Stimulated activated naive CD4-positive, alpha-beta T cell (primary cell): ENCODE results near the gene SIT1.
"Not testable (repeated sequence)": the region's sequence is repeated elsewhere in the genome, so short reads cannot be mapped to it uniquely, and the experiment has no call there.

Experiments
- DNase-seq, 6 experiments: peaks; one replicate each; lab custom pipeline; 2025; lab: John Stamatoyannopoulos, UW

SIT1 gene

DNA sequence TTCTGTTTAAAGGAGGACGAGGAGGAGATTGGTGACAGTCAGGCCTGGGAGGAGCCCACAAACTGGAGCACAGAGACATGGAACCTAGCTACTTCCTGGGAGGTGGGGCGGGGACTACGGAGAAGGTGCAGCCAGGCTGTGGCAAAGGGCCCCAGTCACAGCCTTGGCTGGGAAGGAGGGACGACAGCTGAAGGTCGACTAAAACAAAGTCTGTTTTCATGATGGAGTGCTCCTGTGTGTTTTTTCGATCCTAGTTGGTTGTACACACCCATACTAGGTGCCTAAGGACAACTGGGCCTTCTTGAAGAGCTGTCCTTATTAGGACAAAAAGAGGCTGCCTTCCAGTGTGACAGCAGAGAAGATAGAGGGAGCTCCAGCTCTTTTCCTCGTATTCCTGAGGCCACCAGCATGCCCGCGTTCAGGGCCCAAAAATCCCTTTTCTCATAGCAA lies 10.3 kb upstream of the SIT1 start:
- DNase-seq: no peak

DNA sequence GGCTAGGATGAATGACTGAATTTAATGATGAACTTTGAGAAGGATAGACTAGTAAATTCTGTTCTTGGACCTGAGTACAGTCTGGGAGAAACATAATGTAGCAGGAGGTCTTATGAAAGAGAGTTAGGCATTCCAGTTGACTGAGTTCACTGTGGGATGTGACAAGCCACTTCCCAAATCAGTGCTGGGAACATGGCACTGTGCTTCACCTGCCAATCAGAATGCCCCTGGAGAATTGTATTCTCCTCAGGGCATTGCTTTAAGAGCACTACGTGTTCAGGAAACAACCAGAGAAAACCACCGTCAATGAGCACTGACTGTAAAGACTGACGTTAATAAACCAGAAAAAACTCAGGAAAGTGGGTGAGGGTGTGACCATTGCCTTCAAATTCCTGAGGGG lies 8.6 kb upstream of the SIT1 start:
- DNase-seq: no peak

DNA sequence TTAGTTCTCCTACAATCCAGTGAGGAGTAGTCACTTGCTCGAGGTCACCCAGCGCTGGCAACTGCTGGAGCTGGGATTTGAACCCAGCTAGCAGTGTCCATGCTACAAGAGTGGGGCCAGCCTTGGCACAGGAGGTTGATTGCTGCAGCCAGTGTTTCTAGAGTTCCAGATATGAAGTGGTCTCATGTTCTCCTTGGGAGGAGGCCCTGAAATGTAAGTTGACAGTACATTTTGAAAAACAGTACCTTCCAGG lies 8.2 kb upstream of the SIT1 start:
- DNase-seq: no peak

DNA sequence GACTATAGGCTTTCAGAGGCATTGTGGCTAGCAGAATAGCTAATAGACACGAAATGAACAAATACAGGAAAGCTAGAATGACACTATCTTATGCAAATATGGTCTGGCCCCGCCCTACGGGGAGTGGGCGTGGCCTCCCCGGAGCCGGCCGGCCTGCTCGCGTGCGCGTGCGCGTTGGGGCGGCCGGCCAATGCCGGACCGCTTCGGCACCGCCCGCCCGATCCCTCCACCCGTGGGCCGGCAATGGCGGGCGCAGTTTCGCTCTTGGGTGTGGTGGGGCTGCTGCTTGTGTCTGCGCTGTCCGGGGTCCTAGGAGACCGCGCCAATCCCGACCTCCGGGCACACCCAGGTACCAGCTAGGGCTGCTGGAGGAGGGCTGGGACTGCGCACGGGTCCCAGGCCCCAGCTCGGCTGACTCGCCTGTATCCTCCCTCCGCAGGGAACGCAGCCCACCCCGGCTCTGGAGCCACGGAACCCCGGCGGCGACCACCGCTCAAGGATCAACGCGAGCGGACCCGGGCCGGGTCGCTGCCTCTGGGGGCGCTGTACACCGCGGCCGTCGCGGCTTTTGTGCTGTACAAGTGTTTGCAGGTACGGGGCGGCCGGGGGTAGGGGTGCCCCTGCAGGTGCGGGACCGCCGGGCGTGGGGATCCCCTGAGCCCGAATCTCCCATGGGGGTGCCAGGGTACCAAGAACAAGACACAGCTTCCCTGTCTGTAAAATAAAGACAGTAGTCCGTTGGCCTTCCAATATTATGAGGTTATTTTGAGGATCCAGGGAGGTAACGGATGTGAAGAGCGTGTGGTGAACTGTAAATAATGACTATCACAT lies 7.6 kb upstream of the SIT1 start, which contains the start of gene CCDC107:
TSS of gene CCDC107 (plus strand) at position 156 of the 831 bp plus-strand sequence. CDS start at position 244, 88 bp downstream.
- peak; percentile 76 to 99 (median 86) for DNase-seq

DNA sequence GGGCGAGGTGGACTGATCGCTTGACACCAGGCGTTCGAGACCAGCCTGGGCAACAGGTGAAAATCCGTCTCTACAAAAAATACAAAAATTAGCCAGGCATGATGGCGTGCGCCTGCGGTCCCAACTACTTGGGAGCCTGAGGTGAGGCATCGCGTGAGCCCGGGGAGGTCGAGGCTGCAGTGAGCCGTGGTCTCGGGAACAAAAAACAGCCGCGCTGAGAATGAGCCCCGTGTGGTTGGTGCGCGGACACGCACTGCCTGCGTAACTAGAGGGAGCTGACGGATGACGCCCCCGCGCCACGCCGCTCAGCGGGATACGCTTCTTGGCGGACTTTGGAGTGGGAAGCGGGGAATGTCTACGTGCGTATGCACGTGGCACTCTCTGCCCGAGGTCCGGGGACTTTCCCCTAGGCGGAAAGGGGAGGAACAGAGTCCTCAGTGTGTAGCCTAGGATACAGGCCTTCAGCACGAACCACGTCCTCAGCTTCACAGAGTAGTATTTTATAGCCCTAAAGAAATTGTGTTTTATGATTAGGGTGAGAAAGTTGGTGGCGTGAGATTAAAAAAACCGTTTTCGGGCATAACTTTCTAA lies 6.9 kb upstream of the SIT1 start, which contains the start of gene RMRP:
TSS of gene RMRP (minus strand) at position 474 of the 591 bp plus-strand sequence.
- DNase-seq: peak; percentile 77 to 99 (median 88)

DNA sequence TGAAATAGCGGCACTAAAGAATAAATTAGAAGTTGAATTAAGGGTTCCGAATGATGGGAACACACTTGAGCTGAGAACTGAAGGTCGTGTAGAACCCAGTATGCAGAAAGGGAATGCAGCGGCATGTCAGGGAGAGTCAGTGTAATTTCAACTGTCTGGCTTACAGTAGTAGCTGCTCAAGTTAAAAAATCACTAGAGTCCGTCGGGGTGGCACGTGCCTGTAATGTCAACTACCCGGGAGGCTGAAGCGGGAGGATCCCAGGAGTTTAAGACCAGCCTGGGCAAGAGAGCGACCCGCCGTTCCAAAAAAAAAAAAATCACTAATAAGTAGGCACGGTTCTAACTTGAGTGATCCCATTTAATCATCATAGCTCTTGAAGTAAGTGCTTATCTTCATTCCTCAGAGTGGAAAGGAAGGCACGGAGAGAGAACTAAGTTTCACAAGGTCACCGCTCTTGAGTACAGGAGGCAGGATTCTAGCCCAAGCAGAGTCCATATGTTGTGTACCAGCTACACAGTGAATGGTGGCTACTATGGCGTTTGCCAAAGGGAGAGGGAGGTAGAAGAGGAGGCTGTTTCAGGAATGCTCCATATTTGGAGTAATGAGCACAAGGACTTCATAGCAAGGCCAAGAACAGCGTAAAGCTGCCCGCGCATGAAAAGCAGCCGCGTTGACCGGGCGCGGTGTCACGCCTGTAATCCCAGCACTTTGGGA lies 6.3 kb upstream of the SIT1 start:
- DNase-seq: peak in 1 of 6 experiments; percentile 32

DNA sequence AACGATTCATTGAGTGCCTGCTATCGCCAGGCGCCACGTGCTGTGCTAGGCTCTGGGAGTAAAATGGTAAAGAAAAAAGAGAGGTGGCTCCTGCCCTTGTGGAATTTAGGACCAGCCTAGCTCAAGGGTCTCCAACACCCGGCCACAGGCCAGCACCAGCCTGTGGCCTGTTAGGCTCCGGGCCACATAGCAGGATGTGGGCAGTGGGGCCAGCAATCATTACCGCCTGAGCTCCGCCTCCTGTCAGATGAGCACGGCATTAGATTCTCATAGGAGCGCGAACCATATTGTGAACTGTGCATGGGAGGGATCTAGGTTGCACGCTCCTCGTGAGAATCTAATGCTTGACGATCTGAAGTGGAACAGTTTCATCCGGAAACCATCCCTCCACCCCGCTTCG lies 5.6 kb upstream of the SIT1 start:
- DNase-seq: no peak

DNA sequence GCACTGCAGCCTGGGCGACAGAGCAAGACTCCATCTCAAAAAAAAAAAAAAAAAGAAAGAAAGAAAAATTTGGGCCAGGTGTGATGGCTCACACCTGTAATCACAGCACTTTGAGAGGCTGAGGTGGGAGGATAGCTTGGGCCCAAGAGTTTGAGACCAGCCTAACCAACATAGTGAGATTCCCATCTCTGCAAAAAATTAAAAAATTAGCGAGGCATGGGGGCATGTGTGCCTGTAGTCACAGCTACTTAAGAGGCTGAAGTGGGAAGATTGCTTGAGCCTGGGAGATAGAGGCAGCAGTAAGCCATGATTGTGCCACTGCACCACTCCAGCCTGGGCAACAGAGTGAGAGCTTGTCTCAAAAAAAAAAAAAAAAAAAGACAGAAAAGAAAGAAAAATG lies 2.9 kb upstream of the SIT1 start:
- DNase-seq: no peak

DNA sequence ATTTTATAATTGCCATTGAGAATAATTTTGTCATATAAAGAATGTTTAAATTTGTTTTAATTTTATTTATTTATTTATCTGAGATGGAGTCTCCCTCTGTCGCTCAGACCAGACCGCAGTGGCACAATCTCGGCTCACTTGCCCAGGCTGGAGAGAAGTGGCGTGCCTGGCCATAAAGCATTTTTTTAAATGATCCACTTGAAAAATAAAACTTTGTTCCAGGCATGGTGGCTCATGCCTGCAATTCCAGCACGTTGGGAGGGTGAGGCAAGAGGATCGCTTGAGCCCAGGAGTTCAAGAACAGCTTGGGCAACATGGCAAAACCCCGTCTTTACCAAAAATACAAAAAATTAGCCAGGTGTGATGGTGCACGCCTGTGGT lies 2.1 kb upstream of the SIT1 start:
- DNase-seq: no peak

DNA sequence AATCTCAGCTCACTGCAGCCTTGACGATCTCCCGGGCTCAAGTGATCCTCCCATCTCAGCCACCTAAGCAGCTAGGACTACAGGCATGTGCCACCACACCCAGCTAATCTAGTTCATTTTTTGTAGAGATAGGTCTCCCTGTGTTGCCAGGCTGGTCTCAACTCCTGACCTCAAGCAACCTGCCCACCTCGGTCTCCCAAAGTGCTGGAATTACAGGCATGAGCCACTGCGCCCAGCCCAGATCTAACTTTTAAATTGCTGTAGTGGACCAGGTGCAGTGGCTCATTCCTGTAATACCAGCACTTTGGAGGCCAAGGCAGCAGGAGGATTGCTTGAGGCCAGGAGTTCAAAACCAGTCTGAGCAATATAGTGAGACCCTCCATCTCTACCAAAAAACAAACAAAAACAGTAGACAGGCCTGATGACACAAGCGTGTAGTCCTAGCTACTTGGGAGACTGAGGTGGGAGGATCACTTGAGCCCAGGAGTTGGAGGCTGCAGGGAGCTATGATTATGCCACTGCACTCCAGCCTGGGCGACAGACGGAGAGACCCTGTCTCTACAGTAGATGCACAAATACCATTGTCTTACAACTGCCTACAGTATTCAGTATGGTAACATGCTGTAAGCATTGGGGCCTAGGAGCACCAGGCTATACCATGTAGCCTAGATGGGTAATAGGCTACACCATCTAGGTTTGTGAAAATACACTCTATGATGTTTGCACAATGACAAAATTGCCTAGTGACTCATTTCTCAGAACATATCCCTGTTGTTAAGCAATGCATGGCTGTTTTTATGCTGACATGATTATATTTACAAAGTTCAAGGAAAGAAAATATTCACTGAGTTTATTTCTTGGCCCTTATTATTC lies 1.5 kb upstream of the SIT1 start:
- DNase-seq: no peak

DNA sequence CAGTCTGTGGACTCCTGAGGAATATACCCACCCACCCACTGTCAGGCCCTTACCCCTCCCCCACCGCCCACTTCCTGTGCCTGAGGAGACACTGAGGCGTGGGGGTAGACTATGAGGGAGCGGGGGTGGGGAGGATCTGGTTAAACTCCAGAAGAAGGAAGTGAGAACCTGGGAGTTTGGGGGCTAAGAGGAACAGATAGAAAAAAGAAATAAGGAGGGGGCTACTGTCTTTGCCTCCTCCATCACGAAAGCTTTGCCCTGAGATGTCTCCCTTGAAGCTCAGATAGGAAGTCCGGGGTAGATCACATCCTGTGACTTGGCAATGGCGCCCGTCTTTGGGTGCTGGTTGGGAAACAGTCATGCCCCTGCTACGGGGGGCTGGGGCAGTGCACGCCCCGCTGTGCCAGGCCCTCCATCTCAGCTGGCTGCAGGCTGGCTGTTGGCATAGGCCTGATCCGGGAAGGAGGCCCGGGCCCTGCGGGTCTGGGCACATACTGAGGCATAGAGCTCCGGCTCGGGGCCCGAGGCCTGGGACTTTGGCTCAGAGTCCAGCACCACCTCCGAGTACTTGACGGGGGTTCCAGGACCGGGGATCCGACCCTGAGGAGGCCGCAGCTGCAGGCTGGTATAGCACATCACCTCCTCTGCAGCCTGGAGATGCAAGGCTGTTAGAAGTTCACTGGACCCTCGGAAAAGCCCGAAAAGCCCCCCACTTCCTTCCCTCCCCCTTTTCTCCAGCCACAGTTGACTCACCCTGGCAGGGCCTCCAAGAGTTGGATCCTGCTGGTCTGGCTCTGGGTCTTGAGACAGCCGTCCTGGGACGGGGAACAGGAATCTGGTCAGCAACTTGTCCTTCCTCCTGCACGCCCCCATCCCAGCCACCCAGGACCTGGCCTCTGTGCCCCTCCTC lies 1.0 kb downstream of the SIT1 start:
- DNase-seq: peak; percentile 29 to 73 (median 42)

DNA sequence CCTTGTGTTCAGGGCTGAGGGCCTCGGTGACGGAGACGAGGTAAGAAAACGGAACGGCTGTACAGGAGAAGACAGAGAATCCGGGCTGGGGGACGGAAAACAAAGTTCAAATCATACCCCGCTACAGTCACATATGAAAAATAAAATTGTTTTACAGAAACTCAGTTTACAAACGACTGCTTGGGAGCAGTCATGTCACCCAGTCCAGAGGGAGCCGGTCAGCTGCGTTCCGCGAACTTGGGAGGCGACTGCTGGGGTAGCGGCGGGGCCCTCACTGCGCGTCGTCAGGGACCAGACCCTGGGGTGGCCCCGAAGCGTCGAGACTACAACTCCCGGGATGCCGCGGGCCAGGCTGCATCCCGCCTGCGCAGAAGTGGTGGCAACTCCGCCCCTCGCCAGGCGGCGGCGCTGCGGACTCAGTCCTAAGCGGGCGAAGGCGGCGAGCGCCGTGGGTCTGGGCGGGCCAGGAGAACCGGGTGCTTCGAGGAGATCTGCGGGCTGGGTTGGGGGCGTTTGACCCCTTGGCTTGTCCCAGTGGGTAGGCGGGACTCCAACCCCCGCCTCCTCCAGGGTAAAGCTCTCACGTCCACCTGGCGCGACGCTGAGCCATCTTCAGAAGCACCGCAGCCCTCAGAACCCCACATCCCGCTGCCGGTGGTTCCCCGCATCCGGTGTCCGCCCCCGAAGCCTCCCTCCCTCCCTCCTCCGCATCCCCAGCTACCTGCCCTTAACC lies 4.0 kb downstream of the SIT1 start:
- peak; percentile 85 to 96 (median 90) for DNase-seq

DNA sequence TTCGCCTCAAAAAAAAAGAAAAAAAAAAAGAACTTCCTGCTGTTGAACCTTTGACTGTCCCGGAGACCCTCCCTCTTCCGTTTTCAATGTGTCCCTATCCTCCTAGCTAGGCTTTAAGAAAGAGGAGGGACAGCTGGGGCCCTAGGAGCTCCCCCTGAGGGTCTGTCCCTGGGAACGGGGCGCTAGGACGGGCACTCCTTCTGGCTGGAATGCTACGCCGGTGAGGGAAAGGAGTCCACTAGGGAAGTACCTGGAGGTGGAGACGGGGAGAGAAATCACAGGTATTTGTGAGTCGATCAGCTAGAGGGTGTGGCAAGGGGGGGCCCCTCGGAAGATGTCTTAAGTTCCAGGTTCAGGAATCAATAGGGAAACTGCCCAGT lies 4.6 kb downstream of the SIT1 start:
- DNase-seq: peak in 4 of 6 experiments; percentile 41 to 56 (median 49)

DNA sequence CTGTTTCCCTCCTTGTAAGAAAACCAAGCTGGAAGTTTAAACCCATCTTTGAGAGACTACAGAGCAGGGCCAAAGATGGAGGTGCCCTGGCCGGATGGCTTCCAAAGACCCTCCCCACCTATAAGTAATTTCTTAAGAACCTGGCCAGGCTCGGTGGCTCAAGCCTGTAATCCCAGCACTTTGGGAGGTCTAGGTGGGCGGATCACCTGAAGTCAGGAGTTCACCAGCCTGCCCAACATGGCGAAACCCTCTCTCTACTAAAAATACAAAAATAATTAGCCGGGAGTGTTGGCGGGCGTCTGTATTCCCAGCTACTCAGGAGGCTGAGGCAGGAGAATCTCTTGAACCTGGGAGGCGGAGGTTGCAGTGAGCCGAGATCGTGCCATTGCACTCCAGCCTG lies 5.0 kb downstream of the SIT1 start:
- not testable (repeated sequence) for DNase-seq

DNA sequence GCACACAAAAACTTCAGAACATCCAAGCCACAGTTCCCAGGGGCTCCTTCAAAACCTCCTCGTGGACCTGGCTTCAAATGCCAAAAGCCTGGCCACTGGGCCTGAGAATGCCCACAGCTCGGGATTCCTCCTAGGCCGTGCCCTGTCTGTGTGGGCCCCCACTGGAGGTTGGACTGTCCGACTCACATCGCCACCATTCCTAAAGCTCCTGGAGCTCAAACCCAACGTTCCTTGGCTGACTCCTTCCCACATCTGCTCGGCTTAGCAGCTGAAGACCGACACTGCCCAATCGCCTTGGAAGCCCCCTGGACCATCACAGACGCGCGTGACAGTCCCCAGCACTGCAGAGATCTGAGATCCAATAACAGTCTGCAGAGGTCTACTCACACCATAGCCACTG lies 7.7 kb downstream of the SIT1 start:
- no peak for DNase-seq

DNA sequence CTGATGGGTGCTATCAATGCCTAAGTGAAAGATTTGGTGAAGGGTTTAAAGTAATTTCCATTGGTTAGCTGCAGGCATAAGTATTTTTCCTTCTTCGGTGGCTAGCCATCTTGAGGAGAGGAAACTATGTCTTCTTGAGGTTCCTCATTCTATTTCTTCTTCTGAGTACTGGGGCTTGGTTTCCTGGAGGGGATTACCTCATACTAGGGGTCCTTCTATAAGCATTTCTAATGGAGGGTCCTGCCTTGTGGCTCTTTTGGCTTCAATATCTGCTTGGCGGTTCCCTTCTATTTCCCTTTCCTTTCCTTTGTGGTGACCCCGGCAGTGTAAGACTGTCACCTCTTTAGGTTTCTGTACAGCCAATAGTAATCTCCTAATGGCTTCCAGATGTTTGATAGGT lies 9.3 kb downstream of the SIT1 start:
- DNase-seq: not testable (repeated sequence)

DNA sequence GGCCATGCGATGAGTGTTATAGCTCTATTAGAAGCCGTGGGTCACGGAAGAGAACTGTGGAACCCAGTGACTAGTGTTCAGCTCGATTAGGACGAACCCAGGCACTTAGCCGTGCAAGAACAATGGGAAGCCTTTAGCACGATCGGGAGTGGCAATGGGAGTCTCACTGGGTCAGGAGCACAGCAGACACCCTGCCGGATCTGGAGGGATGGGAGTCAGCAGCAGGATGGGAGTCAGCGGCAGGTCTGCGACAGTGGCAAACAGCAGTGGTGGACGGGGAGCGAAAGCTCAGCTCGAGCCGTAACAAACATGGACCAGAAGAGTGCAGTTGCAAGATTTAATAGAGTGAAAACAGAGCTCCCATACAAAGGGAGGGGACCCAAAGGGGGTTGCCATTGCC lies 10.3 kb downstream of the SIT1 start:
- DNase-seq: not testable (repeated sequence)

DNA sequence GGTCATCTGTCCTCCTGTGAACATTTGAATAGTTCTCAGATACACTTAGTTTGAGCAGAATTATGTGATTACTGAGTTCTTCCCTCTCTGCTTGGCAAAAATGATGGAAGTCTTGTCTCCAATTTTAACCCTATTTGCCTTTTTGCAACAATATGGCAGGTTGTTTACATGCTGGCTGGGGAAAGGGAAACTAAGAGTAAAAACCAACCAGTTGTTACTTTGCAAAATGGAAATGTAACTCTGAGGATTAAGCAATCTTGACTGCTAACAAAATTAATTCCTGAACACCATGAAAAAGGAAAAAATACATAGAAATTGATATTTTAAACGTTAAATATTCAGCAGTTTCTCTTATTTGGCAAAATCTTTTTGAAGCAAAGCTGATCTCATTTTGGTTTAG lies 11.1 kb downstream of the SIT1 start:
- DNase-seq: no peak

DNA sequence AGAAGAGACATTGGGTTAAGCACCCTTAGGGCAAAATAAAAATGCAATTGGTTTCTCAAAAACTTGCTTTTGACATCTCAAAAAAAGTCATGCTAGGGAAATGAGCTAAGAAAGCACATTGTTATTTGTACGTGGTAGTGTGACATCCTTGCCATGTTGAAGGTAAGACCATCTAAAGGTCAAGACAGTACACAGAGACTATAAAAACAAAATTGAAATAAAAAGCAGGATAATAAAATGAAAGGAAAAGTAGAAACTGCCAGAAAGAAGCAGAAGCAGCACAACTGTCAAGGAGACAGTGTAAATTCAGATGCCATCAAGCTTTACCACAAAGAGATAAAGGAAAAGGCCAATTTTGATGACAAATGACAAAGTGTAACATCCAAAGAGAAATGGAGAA lies 11.5 kb downstream of the SIT1 start:
- not testable (repeated sequence) for DNase-seq

DNA sequence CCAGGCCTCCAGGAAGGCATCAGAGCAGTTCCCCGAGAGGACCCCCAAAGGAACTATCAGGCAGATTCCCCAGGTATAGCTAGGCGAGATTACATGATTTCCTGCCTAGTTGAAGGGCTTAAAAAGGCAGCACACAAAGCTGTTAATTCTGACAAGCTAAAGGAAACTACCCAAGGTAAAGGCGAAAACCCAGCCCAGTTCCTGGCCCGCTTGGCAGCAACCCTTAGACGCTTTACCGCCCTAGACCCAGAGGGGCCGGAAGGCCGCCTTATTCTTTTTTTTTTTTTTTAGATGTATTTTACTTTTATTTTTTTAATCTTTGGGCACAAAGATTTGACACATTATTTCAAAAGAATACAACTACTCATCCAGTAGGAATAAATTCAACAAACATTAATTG lies 12.0 kb downstream of the SIT1 start:
- peak in 4 of 6 experiments; percentile 14 to 47 (median 38) for DNase-seq
